T-helper 1 cell treated with Interleukin-12 subunit alpha and Interleukin-12 subunit beta and Interleukin-4 antibody, amounts not matched to agents 30 ng/mL and 1 ng/mL, for 36 hours (primary cell): Measurements from ENCODE around the gene UBAC1. TPM values are rescaled to one million over a fixed set of nuclear protein-coding genes. Genes with fewer than 3 reads are reported as not detected.

Source experiments
- intact Hi-C: fragments of 100-400 bp; cut with micrococcal nuclease; formaldehyde crosslinking; loops from one replicate; pipeline ENCODE4 v1.15.1; 2024
- total RNA-seq: library from RNA; stranded (reverse); gene quantifications from 2 replicates; pipeline ENCODE4 v1.2.3, GENCODE V29; 2022

UBAC1 gene
- total RNA-seq, 1 donor from 2014 or later: 33.4 TPM

DNA sequence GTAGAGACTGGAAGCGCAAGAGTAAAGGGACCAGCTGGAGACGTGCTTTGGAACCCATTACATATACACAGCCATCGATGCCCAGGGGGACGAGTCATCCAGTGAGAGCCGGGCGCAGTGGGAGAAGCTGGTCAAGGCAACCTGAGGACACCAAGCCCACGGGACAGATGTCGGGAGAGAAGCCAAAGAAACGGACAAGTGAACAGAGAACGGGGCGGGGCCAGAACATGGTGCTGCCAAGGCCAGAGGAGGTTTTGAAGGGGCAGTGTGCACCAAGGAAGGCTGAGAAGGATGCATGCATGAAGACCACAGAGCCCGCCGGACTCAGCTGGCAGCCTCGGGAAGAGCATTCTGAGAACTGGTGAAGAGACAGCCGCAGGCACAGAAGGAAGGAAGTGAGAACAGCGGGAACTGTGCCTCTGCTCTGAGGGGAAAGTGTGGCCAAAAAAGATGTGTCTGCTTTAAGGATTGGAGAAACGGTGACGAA is 74.1 kb downstream of the UBAC1 start:
- intact Hi-C loops: loop anchor here (1.0 kb wide), 1 partner anchor 20 kb away; the partner anchor contains the start of gene CAMSAP1

DNA sequence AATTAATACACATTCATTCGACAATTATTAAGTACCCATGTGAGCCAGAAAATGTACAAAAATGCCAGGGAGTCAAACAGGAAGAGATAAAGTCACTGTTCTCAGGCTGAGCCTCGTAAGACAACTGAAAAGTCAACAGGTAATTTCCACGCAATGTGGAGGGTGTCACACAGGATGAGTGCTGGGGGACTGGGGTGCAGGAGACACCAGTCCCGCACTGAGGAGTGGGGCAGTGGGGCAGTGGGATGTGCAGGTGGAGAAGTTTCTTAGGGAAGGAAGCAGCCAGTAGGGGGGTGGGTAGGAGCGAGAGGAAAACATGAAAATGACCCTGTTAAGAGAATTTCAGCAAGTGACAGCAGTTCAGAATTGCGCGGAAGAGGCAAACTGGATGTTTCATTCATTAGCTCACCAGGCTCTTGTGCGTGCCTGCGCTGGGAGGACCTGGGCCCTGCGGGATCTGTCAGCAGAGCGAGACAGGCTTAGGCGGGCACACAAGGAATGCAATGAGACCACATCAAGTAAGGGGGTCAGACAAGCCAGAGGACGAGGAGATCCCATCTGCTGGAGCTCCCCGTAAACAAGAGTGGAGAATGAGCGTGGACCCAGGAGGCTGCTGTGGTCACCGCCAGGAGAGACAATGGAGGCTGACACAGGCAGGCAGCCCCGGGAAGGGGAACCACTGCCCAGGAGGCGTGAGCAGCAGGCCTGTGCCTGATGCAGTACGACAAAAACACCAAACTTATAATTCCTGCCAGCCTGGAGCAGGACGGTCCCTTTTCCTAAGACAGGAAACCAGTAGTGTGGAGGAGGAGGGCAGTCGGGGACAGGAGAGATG is 74.8 kb downstream of the UBAC1 start:
- intact Hi-C loops: no loop called here

DNA sequence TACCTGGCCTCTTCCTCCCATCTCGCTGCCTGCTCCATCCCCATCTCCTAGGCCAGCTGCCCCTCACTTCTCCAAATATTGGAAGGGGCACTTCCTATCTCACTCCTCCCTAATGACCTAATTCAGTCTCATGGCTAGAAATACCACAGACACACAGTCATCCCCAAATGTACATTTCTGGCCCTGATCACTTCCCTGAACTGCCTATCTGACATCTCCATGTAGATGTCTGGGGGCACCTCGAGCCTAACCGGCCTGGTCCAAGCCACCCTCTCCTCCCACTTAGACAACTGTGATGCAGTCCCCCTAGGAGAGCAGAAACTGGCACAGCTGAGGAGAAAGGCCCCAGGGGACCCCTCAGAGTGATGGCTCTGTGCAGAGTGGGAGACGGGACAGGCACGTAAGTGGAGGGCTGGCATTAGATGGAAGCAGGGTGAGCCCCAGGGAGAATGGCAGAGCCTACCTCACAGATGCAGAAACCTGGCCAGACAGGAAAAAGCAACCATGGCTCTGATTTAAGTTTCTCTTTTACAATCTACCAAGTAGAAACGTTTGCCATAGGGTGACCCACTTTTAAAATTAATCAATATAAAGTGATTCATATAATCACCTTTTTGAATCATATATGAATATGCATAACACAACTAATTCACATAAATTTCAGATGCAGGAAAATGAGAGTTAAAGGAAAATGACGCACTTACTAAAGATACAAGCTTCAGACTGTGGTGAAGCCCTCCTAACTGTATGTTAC is 75.9 kb downstream of the UBAC1 start:
- intact Hi-C loops: no loop called here

DNA sequence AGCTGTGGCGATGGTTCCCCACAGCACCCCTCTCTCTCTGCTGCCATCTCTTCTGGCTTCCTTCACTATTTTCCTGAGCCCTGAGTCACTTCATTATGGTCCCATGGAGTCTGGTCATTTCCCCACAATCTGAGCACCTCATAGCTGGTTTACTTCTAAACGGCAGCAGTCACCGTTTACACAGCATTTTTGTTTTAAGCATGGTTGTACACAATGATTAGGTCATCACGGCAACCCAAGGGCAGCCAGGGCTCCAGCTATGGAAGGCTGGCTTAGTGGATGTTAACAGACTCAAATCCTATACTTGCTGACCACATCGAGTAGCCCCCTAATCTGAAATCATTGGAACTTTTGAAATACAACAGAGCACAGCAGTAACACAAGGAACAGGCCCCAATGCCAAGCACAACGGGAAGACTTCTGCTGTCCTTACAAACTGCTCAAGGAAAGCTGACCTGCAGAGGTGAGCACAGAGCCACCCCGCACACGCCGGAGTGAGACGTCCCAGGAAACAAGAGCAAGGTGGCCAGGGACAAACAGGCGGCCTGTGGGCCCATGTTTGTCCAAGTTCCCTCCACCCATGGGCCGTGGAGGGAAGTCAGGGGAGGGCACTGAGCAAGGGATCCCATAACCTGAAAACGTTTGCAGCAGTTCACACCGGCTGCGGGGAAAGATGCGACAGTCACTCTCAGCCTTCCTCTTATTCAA is 76.7 kb downstream of the UBAC1 start:
- intact Hi-C loops: no loop called here

DNA sequence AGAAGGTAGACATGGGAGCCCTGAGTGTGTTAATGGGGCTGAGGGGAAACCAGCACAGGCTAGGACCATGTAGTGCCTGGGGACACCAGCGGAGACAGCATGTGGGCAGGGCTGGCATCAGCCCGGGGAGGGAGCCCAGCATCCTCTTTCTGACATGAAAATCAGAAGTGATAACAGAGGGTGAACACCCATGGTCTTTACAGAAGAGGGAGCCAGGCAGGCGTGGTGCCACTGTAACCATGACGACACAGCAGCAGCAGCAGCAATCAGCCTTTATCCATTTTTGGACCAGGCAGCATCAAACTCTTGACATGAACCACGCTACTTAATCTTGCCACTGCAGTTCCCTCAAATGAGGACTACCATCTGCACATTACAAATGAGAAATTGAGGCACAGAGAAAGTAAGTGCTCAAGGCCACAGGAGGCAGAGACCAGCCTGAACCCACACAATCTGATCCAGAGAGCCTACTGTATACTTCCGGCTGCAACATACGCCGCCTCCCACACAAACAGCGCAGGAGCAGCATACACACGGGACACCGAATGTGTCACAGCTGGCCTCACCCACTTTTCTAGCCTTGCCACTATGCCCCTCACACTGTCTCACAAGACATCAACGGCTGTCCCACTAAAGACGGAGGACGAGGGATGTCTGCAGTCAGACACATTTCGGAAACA is 77.6 kb downstream of the UBAC1 start:
- intact Hi-C loops: no loop called here

Other genes starting within 250 kb of the UBAC1 start
- 22.9 and 25.2 TPM in 2 replicates for gene CAMSAP1, start 53.8 kb downstream of the UBAC1 start, total RNA-seq
- gene NACC2, start 133.9 kb upstream of the UBAC1 start, total RNA-seq: 3.5 and 3.7 TPM in 2 replicates
- 50.0 and 52.5 TPM in 2 replicates for gene TMEM250, start 157.5 kb upstream of the UBAC1 start, total RNA-seq
- not detected in 2 replicates for gene LHX3, start 243.8 kb upstream of the UBAC1 start, total RNA-seq